ENCODE measurements around the gene ARHGEF4.

ARHGEF4 gene

DNA sequence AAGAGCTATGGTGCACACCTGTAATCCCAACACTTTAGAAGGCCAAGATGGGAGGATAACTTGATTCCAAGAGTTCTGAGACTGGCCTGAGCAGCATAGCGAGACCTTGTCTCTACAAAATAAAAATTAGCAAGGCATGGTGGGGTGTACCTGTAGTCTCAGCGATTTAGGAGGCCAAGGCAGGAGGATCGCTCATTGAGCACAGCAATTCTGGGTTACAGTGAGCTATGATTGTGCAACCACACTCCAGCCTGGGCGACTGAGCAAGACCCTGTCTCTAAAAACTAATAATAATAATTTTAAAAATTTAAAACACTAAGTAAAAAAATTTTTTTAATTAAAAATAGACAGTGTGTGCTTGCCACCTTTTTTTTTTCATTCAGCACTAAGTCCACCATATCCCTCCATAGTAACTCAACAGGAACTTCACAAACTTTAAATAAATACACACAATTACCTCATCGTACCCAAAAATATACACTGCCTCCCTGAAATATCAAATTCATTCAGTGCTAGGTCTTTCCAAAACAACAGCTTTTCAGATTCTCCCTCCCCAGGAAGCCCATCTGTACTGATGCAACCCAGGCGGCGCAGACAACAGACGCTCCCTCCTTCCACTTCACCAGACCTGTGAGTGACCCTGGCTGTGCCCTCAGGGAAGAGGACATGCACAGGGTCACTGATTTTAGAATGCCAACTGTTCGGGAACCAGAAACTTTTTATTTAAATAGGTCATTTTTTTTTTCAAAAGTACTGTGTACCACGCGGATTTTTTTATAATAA lies 227.0 kb downstream of the ARHGEF4 start:
- no peak for TF ChIP-seq CTCF (IDR thresholded peaks at IDR 0.05)

- TF ChIP-seq CTCF (IDR thresholded peaks at IDR 0.05) = no peak
These were observed 228.1 kb downstream of the ARHGEF4 start for GRCh38 chr2:131064589-131065512.

- TF ChIP-seq CTCF (IDR thresholded peaks at IDR 0.05) = no peak
These were observed 230.9 kb downstream of the ARHGEF4 start for GRCh38 chr2:131067465-131068125.

DNA sequence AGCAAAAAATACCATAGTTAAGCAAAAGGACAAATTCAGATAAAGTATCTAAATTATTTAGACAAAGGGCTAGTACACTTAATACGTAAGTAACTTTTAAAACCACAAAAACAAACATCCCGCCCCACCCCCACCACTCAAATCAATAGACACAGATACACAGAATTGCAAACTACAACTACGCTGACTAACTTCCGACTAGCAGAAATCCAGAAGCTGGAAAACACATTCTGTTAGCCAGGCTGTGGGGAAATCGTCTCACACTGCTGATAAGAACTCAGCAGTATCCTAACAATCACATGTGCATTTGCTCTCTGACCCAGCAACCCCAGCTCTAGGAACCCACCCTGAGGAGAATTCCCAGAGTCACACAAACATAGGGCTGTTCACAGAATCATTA lies 240.0 kb downstream of the ARHGEF4 start:
- no peak for TF ChIP-seq CTCF (IDR thresholded peaks at IDR 0.05)

DNA sequence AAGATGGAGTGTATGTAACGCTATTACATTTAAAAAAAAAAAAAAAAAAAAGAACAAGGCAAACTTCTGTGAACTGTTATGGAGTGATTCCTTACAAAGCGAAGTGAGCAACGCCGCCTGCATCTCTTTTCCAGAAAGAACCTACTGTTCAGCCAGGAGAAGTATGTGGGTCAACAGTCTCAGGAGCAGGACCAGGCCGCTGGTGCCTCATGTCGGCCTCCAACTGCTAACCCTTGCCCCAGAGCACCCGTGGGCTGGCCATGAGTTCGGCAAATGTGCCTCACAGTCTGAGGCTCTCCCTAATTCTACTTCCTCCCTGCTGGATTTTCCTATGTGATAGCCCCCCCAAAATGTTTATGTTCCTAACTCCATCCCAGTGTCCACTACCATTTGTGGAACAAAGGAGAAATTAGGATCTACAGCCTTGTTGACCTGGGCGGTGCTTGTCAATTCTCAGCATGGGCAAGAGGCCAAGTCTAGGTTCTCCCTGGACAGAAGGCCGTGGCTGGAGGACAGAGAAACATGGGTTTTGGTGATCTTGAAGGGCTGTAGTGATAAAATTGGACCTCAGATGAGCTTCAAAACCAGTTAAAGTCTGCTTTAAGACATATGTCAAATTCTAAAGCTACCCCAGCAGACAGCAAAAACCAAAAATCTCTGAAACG lies 240.6 kb downstream of the ARHGEF4 start:
- no peak for TF ChIP-seq CTCF (IDR thresholded peaks at IDR 0.05)

GRCh38 chr2:131077966-131078365 lies 241.3 kb downstream of the ARHGEF4 start:
- no peak for TF ChIP-seq CTCF (IDR thresholded peaks at IDR 0.05)

GRCh38 chr2:131081190-131081589 lies 244.5 kb downstream of the ARHGEF4 start:
- TF ChIP-seq CTCF (IDR thresholded peaks at IDR 0.05) = no peak

Data from LNCAP (cell line).